Naive thymus-derived CD4-positive, alpha-beta T cell (primary cell): Measurements from ENCODE around the gene TEX19. TPM values are rescaled to one million over a fixed set of nuclear protein-coding genes. Genes with fewer than 3 reads are reported as not detected.

Source experiments
- ATAC-seq: fragments of 150-1000 bp; cut with Tn5 transposase; 2 replicates; pipeline ENCODE4 v1.10.0; 2021; ENCODE audit warnings: mild to moderate bottlenecking, moderate library complexity
- CTCF ChIA-PET: fragments of 350-600 bp; sonication (Branson Sonifier 250); formaldehyde crosslinking; loops from one replicate; lab custom pipeline; 2021; ENCODE audit warnings: antibody characterized with exemption; lab: Charles Lee
- POLR2A ChIA-PET: fragments of 350-600 bp; sonication (Branson Sonifier 250); formaldehyde crosslinking; loops from one replicate; lab custom pipeline; 2021; ENCODE audit warnings: antibody characterized with exemption, inconsistent platforms; lab: Charles Lee
- DNase-seq, 9 donors: peaks; one replicate each; pipeline versions ENCODE4 v3.0.0 to v3.0.0-alpha.2; 2020 to 2022; ENCODE audit warnings: mixed read lengths in 1 of 9
- H3K27ac ChIP-seq: one replicate; pipeline ENCODE4 v1.7.0; 2013; ENCODE audit warnings: mild to moderate bottlenecking, low read depth, low read length, moderate library complexity
- H3K27me3 ChIP-seq, 2 donors: one replicate each; pipeline ENCODE4 v1.7.0; 2013; ENCODE audit warnings: low read length in 2 of 2, mild to moderate bottlenecking in 2 of 2, moderate library complexity in 2 of 2; ENCODE audit not compliant: control insufficient read depth in 2 of 2, insufficient read depth in 2 of 2
- H3K36me3 ChIP-seq, 3 experiments: 1 replicate in 2 of 3; 2 replicates in 1 of 3; pipeline ENCODE4 v1.7.0; 2013; ENCODE audit warnings: low read length in 3 of 3, mild to moderate bottlenecking in 3 of 3, moderate library complexity in 1 of 3; ENCODE audit not compliant: insufficient read depth in 3 of 3, control insufficient read depth in 2 of 3
- H3K4me1 ChIP-seq, 2 donors: one replicate each; pipeline ENCODE4 v1.7.0; 2013; ENCODE audit warnings: low read length in 2 of 2, mild to moderate bottlenecking in 2 of 2, moderate library complexity in 1 of 2; ENCODE audit not compliant: control insufficient read depth in 2 of 2, insufficient read depth in 2 of 2
- H3K4me3 ChIP-seq: 2 replicates; pipeline ENCODE4 v1.7.0; 2013; ENCODE audit warnings: mild to moderate bottlenecking, low read length
- H3K9me3 ChIP-seq, 3 experiments: 1 replicate in 2 of 3; 2 replicates in 1 of 3; pipeline ENCODE4 v1.7.0; 2013; ENCODE audit warnings: low read length in 3 of 3; ENCODE audit not compliant: control insufficient read depth in 2 of 3
- H3K27ac Mint-ChIP-seq, 9 donors: one replicate each; pipeline ENCODE4 v1.8.0; 2020 to 2022; ENCODE audit warnings: mixed read lengths in 9 of 9, mild to moderate bottlenecking in 8 of 9, moderate library complexity in 5 of 9, inconsistent platforms in 2 of 9
- H3K27me3 Mint-ChIP-seq, 5 donors: one replicate each; pipeline ENCODE4 v1.8.0; 2021 to 2022; ENCODE audit warnings: mixed read lengths in 5 of 5, mild to moderate bottlenecking in 1 of 5
- H3K36me3 Mint-ChIP-seq, 5 donors: one replicate each; pipeline ENCODE4 v1.8.0; 2020 to 2022; ENCODE audit warnings: mixed read lengths in 5 of 5, mild to moderate bottlenecking in 3 of 5, inconsistent platforms in 1 of 5
- H3K4me1 Mint-ChIP-seq, 7 donors: one replicate each; pipeline ENCODE4 v1.8.0; 2020 to 2022; ENCODE audit warnings: mixed read lengths in 7 of 7, mild to moderate bottlenecking in 3 of 7, inconsistent platforms in 1 of 7
- H3K4me3 Mint-ChIP-seq, 10 donors: one replicate each; pipeline ENCODE4 v1.8.0; 2020 to 2022; ENCODE audit warnings: mild to moderate bottlenecking in 10 of 10, mixed read lengths in 10 of 10, moderate library complexity in 6 of 10, inconsistent platforms in 2 of 10
- H3K9me3 Mint-ChIP-seq, 11 donors: one replicate each; pipeline ENCODE4 v1.8.0; 2020 to 2022; ENCODE audit warnings: mixed read lengths in 11 of 11, mild to moderate bottlenecking in 4 of 11, inconsistent platforms in 1 of 11, moderate library complexity in 1 of 11
- intact Hi-C, 2 donors: fragments of 100-400 bp; cut with micrococcal nuclease; formaldehyde crosslinking; loops; one replicate each; pipeline ENCODE4 v1.15.1; 2023
- polyA plus RNA-seq, 2 donors: library from polyadenylated mRNA; unstranded; fragments of 300-500 nt; fragmentation: Illumina TruSeq; gene quantifications; one replicate each; pipeline ENCODE4 v1.2.3, GENCODE V29; 2021
- total RNA-seq, 6 experiments: library from RNA in 5 of 6; stranded (reverse) in 5 of 6; gene quantifications; 1 replicate in 5 of 6; 2 replicates in 1 of 6; pipeline ENCODE4 v1.2.3 and lab custom pipeline; 2021 to 2026

Gene TEX19
- total and polyA plus RNA-seq, 7 experiments from 2014 or later = not detected

DNA sequence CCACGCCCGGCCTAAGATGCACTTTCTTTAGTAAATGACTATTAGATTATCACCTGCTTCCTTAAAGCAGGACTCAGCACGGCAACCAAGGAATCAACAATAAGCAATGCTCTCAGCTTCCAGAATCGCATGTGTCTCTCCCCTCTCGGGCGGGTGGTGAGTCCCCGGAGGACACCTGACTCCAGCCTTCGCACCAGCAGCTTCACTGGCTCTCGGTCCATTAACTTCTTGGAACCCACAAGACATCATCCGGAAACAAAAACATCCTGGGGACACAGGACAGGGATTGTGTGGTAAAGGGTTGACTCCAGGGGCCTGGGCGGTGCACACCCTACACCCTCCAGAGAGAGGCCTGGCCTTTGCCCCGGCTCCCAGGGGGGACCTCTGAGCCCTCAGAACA is 35.2 kb downstream of the TEX19 start:
- POLR2A ChIA-PET = interaction anchor here (1.1 kb wide), 1 partner anchor 61 kb away, joined by 4 read pairs; no protein-coding TSS in a partner anchor
- H3K4me3 ChIP-seq = no peak overlapping the region
- DNase-seq = no peak

DNA sequence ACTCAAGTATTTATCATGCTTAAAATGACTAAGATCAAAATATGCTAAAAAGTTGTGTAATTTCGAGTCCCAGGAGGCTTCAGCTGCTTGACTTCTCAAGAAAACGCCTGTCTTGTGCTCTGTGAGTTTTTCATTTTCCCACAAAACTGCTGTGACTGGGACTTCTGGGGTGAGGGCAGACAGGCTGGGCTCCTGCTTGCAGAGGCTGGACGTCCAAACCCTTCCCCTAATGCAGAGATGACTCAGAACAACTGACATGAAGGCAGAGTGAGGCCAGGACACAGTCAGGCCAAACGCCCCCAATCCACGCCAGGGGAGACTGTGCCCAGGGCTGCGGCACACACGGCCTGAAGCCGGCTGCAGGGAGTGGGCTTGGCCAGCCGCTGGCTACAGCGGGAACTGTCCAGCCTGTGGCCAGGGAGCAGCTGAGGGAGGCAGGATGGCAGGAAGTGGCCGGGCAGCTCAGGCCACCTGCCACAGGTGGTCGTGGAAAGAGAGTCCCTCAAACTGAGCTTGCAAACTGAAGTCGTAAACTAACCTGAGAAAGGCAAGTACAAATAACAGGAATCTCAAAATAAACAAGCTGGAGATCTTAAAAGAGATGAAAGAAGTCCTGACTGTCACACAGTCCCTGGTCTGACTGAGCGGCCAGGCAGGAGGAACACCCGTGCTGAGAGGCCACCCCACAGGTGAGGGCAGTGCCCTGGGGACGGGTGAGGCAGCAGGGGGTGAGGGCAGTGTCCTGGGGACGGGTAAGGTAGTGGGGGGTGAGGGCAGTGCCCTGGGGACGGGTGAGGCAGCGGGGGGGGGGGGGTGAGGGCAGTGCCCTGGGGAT is 37.8 kb downstream of the TEX19 start:
- Mint-ChIP-seq H3K4me1 (peaks cover 7 to 20% (median 12%) of the 10 kb centered on the region in 7 donors), H3K4me3 (no peak overlapping the region), H3K27ac (no peak overlapping the region), H3K27me3 (no peaks in the 10 kb centered on the region), H3K9me3 (no peaks in the 10 kb centered on the region), H3K36me3 (peaks cover 4 to 27% (median 8%) of the 10 kb centered on the region in 5 donors)
- H3K27me3 ChIP-seq = no peaks in the 10 kb centered on the region
- ChIA-PET POLR2A (no interaction called here), CTCF (no interaction called here)
- peaks cover 0 to 9% of the 10 kb centered on the region in 2 donors for H3K4me1 ChIP-seq
- H3K4me3 ChIP-seq = no peak overlapping the region
- DNase-seq = no peak
- no peaks in the 10 kb centered on the region for H3K9me3 ChIP-seq
- intact Hi-C loops = no loop called here
- H3K27ac ChIP-seq = no peak overlapping the region
- peaks cover 0 to 32% (median 3%) of the 10 kb centered on the region in 3 experiments for H3K36me3 ChIP-seq
- no peak for ATAC-seq

More for the DNA sequence above, 35.2 kb downstream of the TEX19 start:
- Mint-ChIP-seq H3K4me3 (no peak overlapping the region), H3K27ac (no peak overlapping the region), H3K36me3 (peaks cover 0 to 23% (median 8%) of the 10 kb centered on the region in 5 donors), H3K27me3 (no peaks in the 10 kb centered on the region), H3K4me1 (peaks cover 0 to 10% (median 0%) of the 10 kb centered on the region in 7 donors), H3K9me3 (no peaks in the 10 kb centered on the region)
- ATAC-seq = no peak
- CTCF ChIA-PET = no interaction called here
- H3K4me1 ChIP-seq = no peaks in the 10 kb centered on the region
- no peaks in the 10 kb centered on the region for H3K9me3 ChIP-seq
- no peak overlapping the region for H3K27ac ChIP-seq
- no peaks in the 10 kb centered on the region for H3K27me3 ChIP-seq
- peaks cover 0 to 37% (median 0%) of the 10 kb centered on the region in 3 experiments for H3K36me3 ChIP-seq
- intact Hi-C loops = no loop called here

DNA sequence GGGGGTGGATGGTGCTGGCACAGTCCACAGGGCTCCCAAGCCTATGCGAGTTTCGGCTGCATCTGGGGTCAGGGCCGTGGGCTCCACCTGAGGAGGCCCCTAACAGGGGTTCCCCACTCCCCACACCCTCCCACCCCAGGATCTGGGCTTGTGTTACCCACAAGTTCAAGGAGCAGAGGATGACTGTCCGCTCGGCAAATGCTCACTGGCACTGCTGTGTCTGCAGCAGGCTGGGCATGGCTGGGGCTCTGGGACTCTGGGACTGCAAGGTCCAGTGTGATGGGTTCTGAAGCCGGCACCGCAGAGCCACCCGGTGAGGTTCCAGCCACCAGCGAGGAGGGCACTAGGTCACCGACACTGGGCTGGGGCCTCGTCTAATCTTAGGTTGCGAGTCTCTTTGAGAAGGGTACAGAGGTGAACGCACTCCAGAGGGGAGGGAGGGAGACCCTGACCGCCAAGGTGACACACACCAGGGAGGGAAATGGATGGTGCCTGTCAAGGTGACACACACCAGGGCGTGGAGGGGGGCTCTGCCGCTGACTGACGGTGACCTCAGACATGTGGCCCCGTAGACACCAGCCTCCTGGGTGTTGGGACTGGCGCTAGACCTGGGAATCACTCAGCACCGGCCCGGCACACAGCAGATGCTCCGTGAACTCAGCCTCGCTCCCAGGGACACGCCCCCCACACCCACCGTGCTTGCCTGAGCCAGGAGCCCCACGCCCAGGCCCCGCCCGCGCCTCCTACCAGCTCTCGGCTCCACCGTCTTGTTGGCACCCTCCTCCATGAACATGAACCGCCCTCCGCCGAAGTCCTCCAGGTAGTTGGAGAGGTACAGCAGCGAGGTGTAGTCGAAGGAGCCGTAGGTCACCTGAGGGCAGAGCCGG is 38.6 kb downstream of the TEX19 start:
- no peak for ATAC-seq
- Mint-ChIP-seq H3K27me3 (no peaks in the 10 kb centered on the region), H3K4me1 (peaks cover 9 to 23% (median 14%) of the 10 kb centered on the region in 7 donors)

DNA sequence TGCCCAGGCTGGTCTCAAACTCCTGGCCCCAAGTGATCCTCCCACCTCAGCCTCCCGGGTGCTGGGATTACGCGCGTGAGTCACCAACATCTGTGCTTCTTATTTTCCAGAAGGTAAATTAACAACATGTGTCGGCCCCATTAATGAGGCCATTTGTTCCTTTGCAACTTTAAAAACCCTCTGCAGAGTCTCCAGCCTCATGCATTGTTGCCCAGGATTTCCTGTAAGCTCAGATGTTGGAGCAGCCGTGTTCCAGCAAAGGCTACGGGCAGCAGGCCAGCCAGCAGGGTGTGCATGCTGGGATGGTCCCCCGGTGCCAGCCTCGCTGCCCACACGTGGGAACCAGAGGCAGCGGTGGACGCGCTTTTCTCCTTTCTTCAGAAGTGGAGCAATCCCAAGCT is 40.0 kb downstream of the TEX19 start:
- ChIA-PET POLR2A (no interaction called here), CTCF (no interaction called here)

More for the DNA sequence above, 38.6 kb downstream of the TEX19 start:
- no peak overlapping the region for H3K4me3 ChIP-seq
- H3K27ac ChIP-seq = no peak overlapping the region
- Mint-ChIP-seq H3K27ac (no peak overlapping the region), H3K9me3 (no peaks in the 10 kb centered on the region), H3K36me3 (peaks cover 4 to 24% (median 7%) of the 10 kb centered on the region in 5 donors), H3K4me3 (no peak overlapping the region)
- no peaks in the 10 kb centered on the region for H3K9me3 ChIP-seq
- intact Hi-C loops = no loop called here
- no peaks in the 10 kb centered on the region for H3K27me3 ChIP-seq
- ChIA-PET CTCF (no interaction called here), POLR2A (interaction anchor here (0.6 kb wide), 1 partner anchor 183 kb away, joined by 3 read pairs; no protein-coding TSS in a partner anchor)
- H3K36me3 ChIP-seq = peaks cover 0 to 24% (median 3%) of the 10 kb centered on the region in 3 experiments
- peaks cover 0 to 9% of the 10 kb centered on the region in 2 donors for H3K4me1 ChIP-seq
- DNase-seq = no peak

DNA sequence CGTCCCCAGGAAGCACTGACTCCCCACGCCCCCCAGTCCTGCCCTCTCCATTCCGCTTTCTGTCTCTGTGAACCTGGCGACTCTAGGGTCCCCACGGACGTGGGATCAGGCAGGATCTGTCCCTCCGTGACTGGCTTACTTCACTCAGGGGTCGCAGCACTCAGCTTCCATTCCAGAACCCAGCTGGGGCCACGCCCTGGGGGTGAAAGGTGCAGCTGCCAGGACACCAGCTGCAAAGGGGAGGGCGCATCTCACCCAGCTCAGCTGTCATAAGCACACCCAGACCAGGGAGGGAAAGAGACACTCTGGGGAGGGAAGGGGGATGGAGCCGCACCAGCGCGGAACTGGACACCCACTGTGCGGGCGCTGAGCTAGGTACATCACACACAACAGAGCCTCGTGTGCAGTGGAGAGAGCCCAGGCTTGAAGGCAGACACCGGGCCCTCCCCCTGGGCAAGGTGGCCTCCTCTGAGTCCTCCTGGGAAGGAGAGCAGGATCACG is 40.6 kb downstream of the TEX19 start:
- H3K36me3 ChIP-seq = peaks cover 0 to 27% (median 10%) of the 10 kb centered on the region in 3 experiments
- CTCF ChIA-PET = interaction anchor here (0.7 kb wide), 1 partner anchor 48 kb away, joined by 3 read pairs; no protein-coding TSS in a partner anchor
- no peaks in the 10 kb centered on the region for H3K9me3 ChIP-seq
- POLR2A ChIA-PET = interaction anchor here (1.2 kb wide), 1 partner anchor 19 kb away, joined by 5 read pairs; no protein-coding TSS in a partner anchor
- peaks cover 0 to 9% of the 10 kb centered on the region in 2 donors for H3K4me1 ChIP-seq
- ATAC-seq (no peak), DNase-seq (no peak)
- H3K27me3 Mint-ChIP-seq = no peaks in the 10 kb centered on the region
- H3K4me3 Mint-ChIP-seq = peak overlapping the region in 1 of 10 donors; percentile 80
- intact Hi-C loops = no loop called here
- H3K27me3 ChIP-seq = no peaks in the 10 kb centered on the region
- no peaks in the 10 kb centered on the region for H3K9me3 Mint-ChIP-seq
- no peak overlapping the region for H3K27ac ChIP-seq
- H3K27ac Mint-ChIP-seq = no peak overlapping the region
- H3K36me3 Mint-ChIP-seq = peaks cover 4 to 25% (median 12%) of the 10 kb centered on the region in 5 donors
- peaks cover 11 to 23% (median 14%) of the 10 kb centered on the region in 7 donors for H3K4me1 Mint-ChIP-seq
- H3K4me3 ChIP-seq = no peak overlapping the region

More for the DNA sequence above, 40.0 kb downstream of the TEX19 start:
- Mint-ChIP-seq H3K27ac (no peak overlapping the region), H3K27me3 (no peaks in the 10 kb centered on the region), H3K9me3 (no peaks in the 10 kb centered on the region), H3K36me3 (peaks cover 4 to 29% (median 12%) of the 10 kb centered on the region in 5 donors), H3K4me1 (peaks cover 11 to 23% (median 14%) of the 10 kb centered on the region in 7 donors), H3K4me3 (no peak overlapping the region)
- no peak for DNase-seq
- intact Hi-C loops = no loop called here
- Histone ChIP-seq H3K36me3 (peaks cover 0 to 28% (median 9%) of the 10 kb centered on the region in 3 experiments), H3K4me3 (no peak overlapping the region), H3K4me1 (peaks cover 0 to 9% of the 10 kb centered on the region in 2 donors), H3K27ac (no peak overlapping the region), H3K27me3 (no peaks in the 10 kb centered on the region), H3K9me3 (no peaks in the 10 kb centered on the region)
- no peak for ATAC-seq

DNA sequence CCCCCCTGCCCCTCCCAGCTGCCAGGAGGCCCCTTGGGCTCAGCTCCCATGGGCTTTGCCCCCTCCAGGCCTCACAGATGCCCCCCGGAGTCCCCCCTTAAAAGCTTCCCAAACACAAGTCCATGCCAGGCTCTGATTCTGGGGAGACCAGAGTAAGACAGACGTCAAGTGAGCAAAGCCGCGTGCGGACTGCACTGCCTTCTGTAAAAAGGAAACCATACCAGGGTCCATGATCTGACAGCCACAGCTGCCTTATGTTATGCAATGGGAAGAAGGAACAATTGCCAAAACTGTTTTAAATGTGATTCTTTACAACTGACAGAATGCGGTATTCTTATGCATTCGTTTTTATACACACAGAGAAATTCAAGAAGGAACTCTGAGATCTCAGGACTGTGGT is 41.2 kb downstream of the TEX19 start:
- no peak overlapping the region for H3K4me3 ChIP-seq
- DNase-seq (no peak), ATAC-seq (no peak)
- no peaks in the 10 kb centered on the region for H3K27me3 ChIP-seq
- peaks cover 0 to 9% of the 10 kb centered on the region in 2 donors for H3K4me1 ChIP-seq
- no peak overlapping the region for H3K27ac ChIP-seq
- H3K36me3 ChIP-seq = peaks cover 0 to 26% (median 10%) of the 10 kb centered on the region in 3 experiments
- Mint-ChIP-seq H3K4me3 (peak overlapping the region in 3 of 10 donors; percentile 80 to 85 (median 82)), H3K4me1 (peaks cover 11 to 23% (median 14%) of the 10 kb centered on the region in 7 donors), H3K27me3 (no peaks in the 10 kb centered on the region), H3K9me3 (no peaks in the 10 kb centered on the region), H3K27ac (no peak overlapping the region), H3K36me3 (peaks cover 4 to 25% (median 12%) of the 10 kb centered on the region in 5 donors)
- ChIA-PET POLR2A (interaction anchor here (1.2 kb wide), 1 partner anchor 19 kb away, joined by 5 read pairs; no protein-coding TSS in a partner anchor), CTCF (interaction anchor here (0.7 kb wide), 1 partner anchor 49 kb away, joined by 3 read pairs; no protein-coding TSS in a partner anchor)
- H3K9me3 ChIP-seq = no peaks in the 10 kb centered on the region
- intact Hi-C loops = no loop called here
